Right kidney (tissue), 1 donor: ENCODE data around the gene KCNMB3.
A peak's percentile ranks its signal among the peaks of the same experiment; 100 is the strongest.
"Not testable (repeated sequence)": the region's sequence is repeated elsewhere in the genome, so short reads cannot be mapped to it uniquely, and the experiment has no call there.

Source experiments
- DNase-seq: peaks from one replicate; pipeline ENCODE4 v3.0.0-alpha.2; 2016

KCNMB3 gene

GRCh38 chr3:179265092-179265491, 14.2 kb upstream of the KCNMB3 start:
- DNase-seq, result no peak

- no peak for DNase-seq
Measured at GRCh38 chr3:179264449-179264848, 13.5 kb upstream of the KCNMB3 start.

- DNase-seq, result no peak
Measured at GRCh38 chr3:179263134-179263533, 12.2 kb upstream of the KCNMB3 start.

- peak; percentile 89 for DNase-seq
Measured at GRCh38 chr3:179260949-179261765, 10.2 kb upstream of the KCNMB3 start.

GRCh38 chr3:179259959-179260756, 9.2 kb upstream of the KCNMB3 start:
- DNase-seq, result not testable (repeated sequence)

DNA sequence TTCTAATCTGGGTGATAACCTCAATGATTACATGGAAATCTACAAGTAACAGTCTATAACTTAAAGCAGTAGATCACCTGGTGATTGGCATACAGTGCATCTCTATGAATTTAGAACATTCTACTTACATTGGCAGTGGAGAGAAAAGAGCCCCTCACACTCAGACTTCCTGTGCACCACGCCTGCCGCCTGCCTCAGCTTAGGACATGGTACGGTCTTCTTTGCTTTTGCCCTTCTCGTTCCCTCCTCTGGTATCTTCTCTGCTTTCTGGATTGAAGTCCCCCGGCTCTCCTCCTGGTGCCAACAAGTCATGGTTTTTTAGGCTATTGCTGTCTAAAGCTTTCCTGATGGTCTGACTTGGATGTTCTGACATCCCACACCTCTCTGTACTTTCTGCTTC, 7.9 kb upstream of the KCNMB3 start:
- no peak for DNase-seq

GRCh38 chr3:179257742-179258141, 6.8 kb upstream of the KCNMB3 start:
- not testable (repeated sequence) for DNase-seq

- no peak for DNase-seq
Measured at GRCh38 chr3:179256813-179257212, 5.9 kb upstream of the KCNMB3 start.

GRCh38 chr3:179247289-179248015, 3.5 kb downstream of the KCNMB3 start:
- no peak for DNase-seq

GRCh38 chr3:179244878-179245277, 6.0 kb downstream of the KCNMB3 start:
- no peak for DNase-seq

DNA sequence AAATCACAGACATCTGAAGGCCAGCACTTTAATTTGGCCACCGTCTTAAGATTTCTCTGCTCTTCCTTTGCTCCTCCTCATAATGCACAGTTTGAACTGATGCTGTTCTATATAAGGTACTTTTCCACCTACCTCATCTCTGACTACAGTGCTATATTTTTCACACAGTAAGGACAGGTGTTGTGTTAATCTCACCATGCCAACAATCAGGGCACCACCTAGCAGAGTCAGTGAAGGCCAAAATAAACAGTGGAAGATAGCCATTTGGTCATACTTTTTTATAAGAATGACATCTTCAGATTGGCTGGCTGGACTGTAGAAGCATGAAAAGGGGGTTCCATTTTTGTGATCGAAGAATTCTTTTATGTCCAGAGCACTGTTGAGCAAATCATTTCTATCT, 8.1 kb downstream of the KCNMB3 start:
- DNase-seq, result not testable (repeated sequence)

DNA sequence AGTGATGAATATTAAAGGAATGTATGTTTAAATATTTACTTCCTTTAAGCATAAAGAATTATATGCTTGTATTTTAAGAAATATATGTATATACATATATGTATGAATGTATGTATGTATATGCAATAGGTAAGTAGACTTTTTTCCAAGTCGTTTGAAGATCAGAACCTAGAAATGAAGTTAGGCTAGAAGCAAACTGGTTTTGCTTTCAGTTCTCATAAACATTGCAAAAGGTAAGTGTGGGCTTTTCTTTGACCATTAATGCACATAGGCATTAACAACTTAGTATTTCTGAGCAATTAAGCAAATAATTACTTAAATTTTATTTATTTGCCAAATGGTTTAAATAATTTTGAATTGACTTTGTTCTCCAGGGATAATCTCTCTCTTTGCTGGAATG, 10.6 kb downstream of the KCNMB3 start:
- DNase-seq, result not testable (repeated sequence)

DNA sequence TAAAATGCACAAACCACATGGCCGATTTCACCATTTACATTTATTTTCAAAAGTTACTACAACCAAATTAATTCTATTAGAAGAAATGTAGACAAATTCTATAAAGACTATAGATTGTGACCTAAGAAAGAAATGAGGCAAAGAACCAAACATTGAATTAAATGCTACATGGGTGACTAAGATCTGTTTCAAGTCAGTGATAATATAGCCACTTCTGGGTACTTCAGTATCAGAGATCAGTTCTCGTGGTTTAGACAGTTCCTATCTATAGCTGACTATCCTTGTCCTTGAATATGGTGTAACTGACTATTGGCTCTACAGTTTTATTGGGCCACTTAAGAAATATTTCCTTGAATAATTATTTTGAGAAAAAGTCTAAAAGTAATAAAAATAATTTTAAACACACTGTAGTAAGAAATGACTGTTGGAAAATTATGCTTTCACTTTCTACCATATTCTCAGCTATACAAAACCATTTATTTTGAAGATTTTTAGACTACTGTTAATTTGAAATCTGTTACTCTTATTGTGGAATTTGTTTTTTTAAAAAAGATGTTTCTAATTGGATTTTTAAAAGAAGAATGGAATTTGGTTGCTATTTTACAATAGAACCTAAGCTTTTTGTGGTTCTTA, 14.1 kb downstream of the KCNMB3 start:
- no peak for DNase-seq

GRCh38 chr3:179234199-179234598, 16.7 kb downstream of the KCNMB3 start:
- DNase-seq, result no peak

DNA sequence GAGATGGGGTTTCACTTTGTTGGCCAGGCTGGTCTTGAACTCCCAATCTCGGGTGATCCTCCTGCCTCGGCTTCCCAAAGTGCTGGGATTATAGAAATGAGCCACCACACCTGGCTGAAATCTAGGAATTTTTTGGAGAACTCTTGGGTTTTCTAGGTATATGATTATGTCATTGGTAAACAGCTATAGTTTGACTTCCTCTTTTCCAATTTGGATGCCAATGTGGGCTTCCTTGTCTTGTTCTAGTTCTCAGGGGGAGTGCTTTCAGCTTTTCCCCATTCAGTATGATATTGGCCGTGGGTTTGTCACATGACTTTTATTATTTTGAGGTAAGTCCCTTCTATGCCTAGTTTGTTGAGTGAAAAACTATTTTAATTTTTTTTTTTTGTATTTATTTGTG, 17.9 kb downstream of the KCNMB3 start:
- no peak for DNase-seq

DNA sequence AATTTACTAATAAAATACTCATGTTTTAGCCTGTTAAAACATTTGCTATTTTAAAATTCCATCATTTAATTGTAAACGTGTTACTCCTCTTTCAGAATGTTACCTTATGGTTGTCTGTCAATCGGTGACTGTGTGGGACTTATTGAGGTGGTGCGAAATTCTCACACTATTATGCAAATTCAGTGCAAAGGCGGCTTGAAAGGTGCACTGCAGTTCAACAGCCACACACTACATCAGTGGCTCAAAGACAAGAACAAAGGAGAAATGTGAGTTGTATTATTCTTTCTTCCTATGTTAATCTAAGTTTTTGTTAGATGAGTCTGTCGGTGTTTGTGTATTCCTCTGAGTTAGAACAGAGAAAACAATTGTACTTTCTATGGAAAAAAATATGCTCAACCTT, 21.7 kb downstream of the KCNMB3 start:
- DNase-seq, result no peak

DNA sequence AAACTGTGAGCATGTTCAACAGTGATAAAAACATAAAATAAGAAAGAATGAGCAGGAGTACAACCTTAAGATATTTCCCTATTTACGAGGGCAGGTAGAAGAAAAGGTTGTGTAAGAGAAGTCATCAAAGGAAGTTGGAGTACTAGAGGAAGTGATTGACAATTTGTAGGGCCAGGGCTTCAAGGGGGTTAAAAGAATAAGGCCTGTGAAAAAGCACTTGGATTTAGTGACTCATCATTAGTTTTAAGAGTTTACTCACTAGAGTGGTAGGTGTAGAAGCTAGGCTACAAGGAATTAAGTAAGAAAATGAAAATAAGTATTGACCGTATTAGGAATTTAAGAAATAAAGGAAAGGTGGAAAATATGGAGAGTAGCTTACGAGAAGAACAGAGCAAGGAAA, 23.6 kb downstream of the KCNMB3 start:
- no peak for DNase-seq

DNA sequence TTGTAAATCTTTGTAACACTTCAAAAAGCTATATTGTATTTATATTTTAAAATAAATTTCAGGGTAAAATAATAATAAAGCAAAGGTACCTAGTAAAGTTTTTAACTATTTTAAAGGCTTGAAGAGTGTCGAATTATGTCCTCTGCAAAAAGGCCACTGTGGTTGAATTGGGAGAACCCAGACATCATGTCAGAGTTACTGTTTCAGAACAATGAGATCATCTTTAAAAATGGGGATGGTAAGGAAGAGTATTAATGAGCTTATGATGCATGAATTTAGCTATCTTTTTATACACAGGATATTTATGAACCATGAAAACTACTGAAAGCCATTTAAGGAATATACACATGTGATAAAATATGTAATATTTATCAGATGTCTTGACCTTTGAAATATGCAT, 26.3 kb downstream of the KCNMB3 start:
- DNase-seq, result no peak

- DNase-seq, result no peak
Measured at GRCh38 chr3:179223548-179223947, 27.4 kb downstream of the KCNMB3 start.

DNA sequence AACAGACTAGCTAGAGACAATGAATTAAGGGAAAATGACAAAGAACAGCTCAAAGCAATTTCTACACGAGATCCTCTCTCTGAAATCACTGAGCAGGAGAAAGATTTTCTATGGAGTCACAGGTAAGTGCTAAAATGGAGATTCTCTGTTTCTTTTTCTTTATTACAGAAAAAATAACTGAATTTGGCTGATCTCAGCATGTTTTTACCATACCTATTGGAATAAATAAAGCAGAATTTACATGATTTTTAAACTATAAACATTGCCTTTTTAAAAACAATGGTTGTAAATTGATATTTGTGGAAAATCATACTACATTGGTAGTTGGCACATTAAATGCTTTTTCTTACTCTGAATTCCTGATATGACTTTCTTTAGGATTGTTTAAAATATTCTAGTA, 32.7 kb downstream of the KCNMB3 start:
- not testable (repeated sequence) for DNase-seq

DNA sequence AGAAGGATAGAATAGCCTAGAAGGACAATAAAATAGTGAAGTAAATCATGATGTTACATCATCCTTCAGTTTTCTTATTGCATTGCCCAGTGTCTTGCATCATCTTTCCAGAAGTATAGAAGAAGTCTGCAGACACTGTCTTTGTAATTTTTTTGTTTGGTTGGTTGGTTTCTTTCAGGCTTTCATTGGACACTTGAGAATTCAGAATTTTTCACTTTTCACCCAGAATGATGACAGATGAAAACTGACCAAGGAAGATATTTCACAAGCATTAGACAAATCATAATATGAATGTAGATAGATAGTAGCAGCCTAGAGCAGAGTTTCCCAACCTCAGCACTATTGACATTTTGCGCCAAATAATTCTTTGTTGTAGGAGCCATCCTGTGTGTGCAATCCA, 35.4 kb downstream of the KCNMB3 start:
- DNase-seq, result not testable (repeated sequence)

DNA sequence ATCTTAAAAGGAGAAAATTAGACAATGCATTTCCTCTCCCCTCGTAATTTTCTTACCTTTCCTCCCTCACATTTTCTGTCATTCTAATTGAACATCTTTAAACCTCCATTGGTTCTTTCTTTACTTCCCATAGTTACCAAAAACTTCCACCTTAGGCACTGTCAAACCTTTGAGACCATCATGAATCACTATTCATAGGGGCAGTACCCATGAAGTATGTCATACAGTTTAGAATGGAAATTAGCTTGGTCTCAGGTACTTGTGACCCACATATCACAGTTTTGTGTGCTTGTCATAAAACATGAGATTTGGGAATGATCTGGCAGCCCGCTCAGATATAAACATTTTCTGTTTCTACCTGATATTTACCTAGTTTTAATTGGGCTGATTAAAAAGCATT, 50.1 kb downstream of the KCNMB3 start:
- no peak for DNase-seq

DNA sequence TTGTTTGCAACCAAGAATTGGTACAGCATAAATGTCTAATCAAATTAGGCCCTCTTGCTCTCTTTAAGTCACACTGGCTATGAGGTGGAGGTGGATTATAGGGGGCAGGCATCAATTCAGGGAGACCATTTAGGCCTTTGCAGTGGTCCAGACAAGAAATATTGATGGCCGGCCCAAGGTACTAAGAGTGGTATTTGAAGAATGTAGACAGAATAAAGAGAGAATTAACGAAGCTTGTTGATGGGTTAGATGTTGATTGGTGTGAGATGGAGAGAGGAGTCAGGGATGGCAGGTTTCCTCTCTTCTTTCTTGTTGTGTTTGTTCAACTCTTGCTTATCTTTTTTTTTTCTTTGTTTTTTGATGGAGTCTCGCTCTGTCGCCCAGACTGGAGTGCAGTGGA, 54.2 kb downstream of the KCNMB3 start:
- DNase-seq, result no peak
